HG03432 (cell line): ENCODE data around the gene GABARAPL2.
A peak's percentile ranks its signal among the peaks of the same experiment; 100 is the strongest.

Experiments
- ATAC-seq: cut with Tn5 transposase; IDR thresholded peaks from one replicate; pipeline ENCODE4 v1.9.1; 2021; ENCODE audit warnings: mild to moderate bottlenecking, moderate library complexity; ENCODE audit not compliant: unreplicated experiment

Gene GABARAPL2

GRCh38 chr16:75552951-75553350 lies 13.2 kb upstream of the GABARAPL2 start:
- no peak for ATAC-seq

GRCh38 chr16:75555213-75555706 lies 10.9 kb upstream of the GABARAPL2 start:
- peak; percentile 28 for ATAC-seq

- ATAC-seq = peak; percentile 97
Measured at GRCh38 chr16:75555707-75556430, 10.3 kb upstream of the GABARAPL2 start, which contains the start of gene TMEM231. Gene TMEM231, minus strand, starts transcription at chr16:75556252. Its CDS starts 43 bp downstream, at chr16:75556209.

GRCh38 chr16:75556431-75556950 lies 9.7 kb upstream of the GABARAPL2 start:
- no peak for ATAC-seq

GRCh38 chr16:75558846-75559401 lies 7.3 kb upstream of the GABARAPL2 start:
- ATAC-seq = no peak

GRCh38 chr16:75559564-75560372 lies 6.4 kb upstream of the GABARAPL2 start:
- ATAC-seq = no peak

GRCh38 chr16:75565640-75566039 lies 539 bp upstream of the GABARAPL2 start:
- peak; percentile 1 for ATAC-seq

GRCh38 chr16:75566758-75567255 lies 628 bp downstream of the GABARAPL2 start:
- ATAC-seq = peak; percentile 2

- ATAC-seq = no peak
Measured at GRCh38 chr16:75567911-75568310, 1.7 kb downstream of the GABARAPL2 start.

- no peak for ATAC-seq
Measured at GRCh38 chr16:75570396-75571065, 4.4 kb downstream of the GABARAPL2 start.

- ATAC-seq = no peak
Measured at GRCh38 chr16:75572864-75573542, 6.8 kb downstream of the GABARAPL2 start.

GRCh38 chr16:75573955-75574354 lies 7.8 kb downstream of the GABARAPL2 start:
- ATAC-seq = no peak

- no peak for ATAC-seq
Measured at GRCh38 chr16:75575958-75576357, 9.8 kb downstream of the GABARAPL2 start.

- ATAC-seq = peak; percentile 65
Measured at GRCh38 chr16:75576384-75576811, 10.2 kb downstream of the GABARAPL2 start.

GRCh38 chr16:75578212-75578611 lies 12.0 kb downstream of the GABARAPL2 start:
- ATAC-seq = no peak

- ATAC-seq = no peak
Measured at GRCh38 chr16:75578725-75579124, 12.5 kb downstream of the GABARAPL2 start.

- ATAC-seq = no peak
Measured at GRCh38 chr16:75579281-75579834, 13.2 kb downstream of the GABARAPL2 start.

- ATAC-seq = peak; percentile 63
Measured at GRCh38 chr16:75584108-75584507, 17.9 kb downstream of the GABARAPL2 start.

- ATAC-seq = no peak
Measured at GRCh38 chr16:75588716-75589115, 22.5 kb downstream of the GABARAPL2 start.

- ATAC-seq = no peak
Measured at GRCh38 chr16:75589306-75589705, 23.1 kb downstream of the GABARAPL2 start.
